Naive thymus-derived CD4-positive, alpha-beta T cell (primary cell): ENCODE measurements around the gene CCDC107. TPM values are rescaled to one million over a fixed set of nuclear protein-coding genes. Genes with fewer than 3 reads are reported as not detected.

Experiments
- microRNA-seq: library from miRNA; unstranded; fragments of <30 nt; microRNA quantifications from one replicate; pipeline ENCODE4 v1.2.0, GENCODE V29; 2022; ENCODE audit warnings: borderline microRNAs expressed
- polyA plus RNA-seq, 2 donors: library from polyadenylated mRNA; unstranded; fragments of 300-500 nt; fragmentation: Illumina TruSeq; gene quantifications; one replicate each; pipeline ENCODE4 v1.2.3, GENCODE V29; 2021
- total RNA-seq, 6 experiments: library from RNA in 5 of 6; stranded (reverse) in 5 of 6; gene quantifications; 1 replicate in 5 of 6; 2 replicates in 1 of 6; pipeline ENCODE4 v1.2.3 and lab custom pipeline; 2021 to 2026

The CCDC107 gene
- total and polyA plus RNA-seq, 7 experiments from 2014 or later: 12.0 to 65.7 (median 17.2) TPM

Small RNA genes lying within 50 kb of the gene (microRNA-seq; reads per million reads assigned to microRNA genes)
- gene MIR6852: not detected

Other genes with a start within 250 kb of the CCDC107 start
- gene RUSC2, start 168.2 kb upstream of the CCDC107 start, total RNA-seq: 1 to 10 TPM; 3.1 to 8.3 (median 5.4) TPM
- under 1 TPM; 0.18 to 0.92 TPM for gene RUSC2, start 168.2 kb upstream of the CCDC107 start, polyA plus RNA-seq
- gene TESK1, start 53.0 kb upstream of the CCDC107 start, total RNA-seq: 10 to 100 TPM; 25.4 to 45.5 (median 39.2) TPM
- gene TESK1, start 53.0 kb upstream of the CCDC107 start, polyA plus RNA-seq: 1 to 10 TPM; 3.5 to 7.1 TPM
- 10 to 100 TPM in 1 of 5 experiments, 1 to 10 TPM in 4; 2.7 to 12.1 (median 6.8) TPM for gene CD72, start 39.9 kb upstream of the CCDC107 start, total RNA-seq
- gene CD72, start 39.9 kb upstream of the CCDC107 start, polyA plus RNA-seq: under 1 TPM; 0.40 to 0.87 TPM
- gene SIT1, start 7.4 kb upstream of the CCDC107 start, total RNA-seq: 100 to 1,000 TPM in 1 of 5 experiments, 10 to 100 TPM in 4; 16.9 to 225 (median 45.6) TPM
- gene SIT1, start 7.4 kb upstream of the CCDC107 start, polyA plus RNA-seq: 100 to 1,000 TPM in 1 of 2 donors, 10 to 100 TPM in 1; 97.4 to 162 TPM
- over 10,000 TPM in 1 of 5 experiments, 1,000 to 10,000 TPM in 4; 5,750 to 11,273 (median 9,225) TPM for gene RMRP, start 273 bp upstream of the CCDC107 start, total RNA-seq
- gene RMRP, start 273 bp upstream of the CCDC107 start, polyA plus RNA-seq: 10 to 100 TPM in 1 of 2 donors, not detected in 1; 49.2 TPM
- gene ARHGEF39, start 6.9 kb downstream of the CCDC107 start, total RNA-seq: 10 to 100 TPM in 1 of 5 experiments, 1 to 10 TPM in 1, under 1 TPM in 1, not detected in 2; 0.11 to 10.4 (median 1.0) TPM
- gene ARHGEF39, start 6.9 kb downstream of the CCDC107 start, polyA plus RNA-seq: under 1 TPM; 0.12 to 0.44 TPM
- under 1 TPM in 1 of 5 experiments, not detected in 4; 0.36 TPM for gene CA9, start 15.6 kb downstream of the CCDC107 start, total RNA-seq
- gene CA9, start 15.6 kb downstream of the CCDC107 start, polyA plus RNA-seq: not detected
- gene TPM2, start 31.6 kb downstream of the CCDC107 start, total RNA-seq: 100 to 1,000 TPM in 2 of 5 experiments, 10 to 100 TPM in 3; 15.0 to 136 (median 47.6) TPM
- gene TPM2, start 31.6 kb downstream of the CCDC107 start, polyA plus RNA-seq: under 1 TPM in 1 of 2 donors, not detected in 1; 0.87 TPM
- 100 to 1,000 TPM; 191 to 369 (median 241) TPM for gene TLN1, start 73.9 kb downstream of the CCDC107 start, total RNA-seq
- 100 to 1,000 TPM in 1 of 2 donors, 10 to 100 TPM in 1; 33.8 to 112 TPM for gene TLN1, start 73.9 kb downstream of the CCDC107 start, polyA plus RNA-seq
- 10 to 100 TPM; 13.4 to 22.1 (median 20.9) TPM for gene CREB3, start 74.4 kb downstream of the CCDC107 start, total RNA-seq
- gene CREB3, start 74.4 kb downstream of the CCDC107 start, polyA plus RNA-seq: 10 to 100 TPM; 33.2 to 40.2 TPM
- gene GBA2, start 90.9 kb downstream of the CCDC107 start, total RNA-seq: 10 to 100 TPM; 22.7 to 55.4 (median 49.9) TPM
- gene GBA2, start 90.9 kb downstream of the CCDC107 start, polyA plus RNA-seq: 10 to 100 TPM; 18.0 to 24.3 TPM
- gene RGP1, start 91.0 kb downstream of the CCDC107 start, total RNA-seq: 10 to 100 TPM; 21.2 to 28.8 (median 23.3) TPM
- 1 to 10 TPM; 8.8 to 9.1 TPM for gene RGP1, start 91.0 kb downstream of the CCDC107 start, polyA plus RNA-seq
- under 1 TPM in 3 of 5 experiments, not detected in 2; 0.48 to 0.84 (median 0.61) TPM for gene MSMP, start 96.0 kb downstream of the CCDC107 start, total RNA-seq
- not detected for gene MSMP, start 96.0 kb downstream of the CCDC107 start, polyA plus RNA-seq
- gene NPR2, start 133.3 kb downstream of the CCDC107 start, total RNA-seq: 10 to 100 TPM in 3 of 5 experiments, 1 to 10 TPM in 2; 3.1 to 22.2 (median 11.2) TPM
- gene NPR2, start 133.3 kb downstream of the CCDC107 start, polyA plus RNA-seq: 1 to 10 TPM; 1.0 to 1.2 TPM
- 1 to 10 TPM; 2.1 to 9.1 (median 3.2) TPM for gene SPAG8, start 154.0 kb downstream of the CCDC107 start, total RNA-seq
- 1 to 10 TPM; 1.2 to 1.9 TPM for gene SPAG8, start 154.0 kb downstream of the CCDC107 start, polyA plus RNA-seq
- gene HINT2, start 156.8 kb downstream of the CCDC107 start, total RNA-seq: 10 to 100 TPM; 14.3 to 50.7 (median 22.2) TPM
- 10 to 100 TPM; 63.5 to 74.5 TPM for gene HINT2, start 156.8 kb downstream of the CCDC107 start, polyA plus RNA-seq
- under 1 TPM in 1 of 5 experiments, not detected in 4; 0.32 TPM for gene FAM221B, start 170.4 kb downstream of the CCDC107 start, total RNA-seq
- gene FAM221B, start 170.4 kb downstream of the CCDC107 start, polyA plus RNA-seq: not detected
- gene TMEM8B, start 170.9 kb downstream of the CCDC107 start, total RNA-seq: 10 to 100 TPM in 4 of 5 experiments, 1 to 10 TPM in 1; 3.9 to 11.6 (median 10.6) TPM
- gene TMEM8B, start 170.9 kb downstream of the CCDC107 start, polyA plus RNA-seq: 1 to 10 TPM; 3.0 to 3.5 TPM
- gene OR13J1, start 212.1 kb downstream of the CCDC107 start, total RNA-seq: not detected
- gene OR13J1, start 212.1 kb downstream of the CCDC107 start, polyA plus RNA-seq: not detected
- gene HRCT1, start 247.9 kb downstream of the CCDC107 start, total RNA-seq: not detected
- gene HRCT1, start 247.9 kb downstream of the CCDC107 start, polyA plus RNA-seq: not detected